22Rv1 (cell line): Measurements from ENCODE around the gene SLC25A21.

Experiments
- ZFX ChIP-seq: fragments of 450-650 bp; IDR thresholded peaks from 2 replicates; pipeline ENCODE4 v1.6.1; 2017; ENCODE audit warnings: antibody characterized with exemption, borderline replicate concordance
- TF ChIP-seq, protein P1 (sequence below): fragments of 450-650 bp; IDR thresholded peaks from 2 replicates; pipeline ENCODE4 v1.5.1; 2017; ENCODE audit warnings: mild to moderate bottlenecking

DNA sequence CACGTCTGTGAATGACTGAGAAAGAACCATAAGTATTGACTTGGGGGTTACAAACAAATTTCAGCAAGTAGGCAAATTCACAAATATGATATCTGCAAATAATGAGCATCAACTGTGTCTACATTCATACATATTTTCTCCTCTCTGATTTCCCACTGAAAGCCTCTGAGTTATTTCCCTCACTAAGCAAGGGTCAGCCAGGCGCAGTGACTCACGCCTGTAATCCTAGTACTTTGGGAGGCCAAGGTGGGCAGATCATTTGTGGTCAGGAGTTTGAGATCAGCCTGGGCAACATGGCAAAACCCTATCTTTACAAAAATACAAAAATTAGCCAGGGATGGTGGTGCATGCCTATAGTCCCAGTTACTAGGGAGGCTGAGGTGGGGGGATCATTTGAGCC, 80.8 kb downstream of the SLC25A21 start:
- TF ChIP-seq, protein P1, sequence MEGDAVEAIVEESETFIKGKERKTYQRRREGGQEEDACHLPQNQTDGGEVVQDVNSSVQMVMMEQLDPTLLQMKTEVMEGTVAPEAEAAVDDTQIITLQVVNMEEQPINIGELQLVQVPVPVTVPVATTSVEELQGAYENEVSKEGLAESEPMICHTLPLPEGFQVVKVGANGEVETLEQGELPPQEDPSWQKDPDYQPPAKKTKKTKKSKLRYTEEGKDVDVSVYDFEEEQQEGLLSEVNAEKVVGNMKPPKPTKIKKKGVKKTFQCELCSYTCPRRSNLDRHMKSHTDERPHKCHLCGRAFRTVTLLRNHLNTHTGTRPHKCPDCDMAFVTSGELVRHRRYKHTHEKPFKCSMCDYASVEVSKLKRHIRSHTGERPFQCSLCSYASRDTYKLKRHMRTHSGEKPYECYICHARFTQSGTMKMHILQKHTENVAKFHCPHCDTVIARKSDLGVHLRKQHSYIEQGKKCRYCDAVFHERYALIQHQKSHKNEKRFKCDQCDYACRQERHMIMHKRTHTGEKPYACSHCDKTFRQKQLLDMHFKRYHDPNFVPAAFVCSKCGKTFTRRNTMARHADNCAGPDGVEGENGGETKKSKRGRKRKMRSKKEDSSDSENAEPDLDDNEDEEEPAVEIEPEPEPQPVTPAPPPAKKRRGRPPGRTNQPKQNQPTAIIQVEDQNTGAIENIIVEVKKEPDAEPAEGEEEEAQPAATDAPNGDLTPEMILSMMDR = no peak
- no peak for TF ChIP-seq ZFX
